Tibial artery (tissue), 4 donors: ENCODE measurements around the gene AGAP6.
"Not testable (repeated sequence)": the region's sequence is repeated elsewhere in the genome, so short reads cannot be mapped to it uniquely, and the experiment has no call there.

Experiments
- DNase-seq, 2 donors: peaks; one replicate each; pipeline ENCODE4 v3.0.0-alpha.2; 2019
- H3K27ac ChIP-seq, 2 donors: fragments of 200-600 bp; sonication (generic) in 1 of 2; 1 replicate in 1 of 2; 2 replicates in 1 of 2; pipeline ENCODE4 v1.5.1; 2018 to 2019; ENCODE audit warnings: mild to moderate bottlenecking in 1 of 2
- H3K27me3 ChIP-seq, 2 donors: fragments of 200-600 bp; sonication (generic) in 1 of 2; one replicate each; pipeline versions ENCODE4 v1.5.1 to v1.6.0; 2016 to 2019
- H3K36me3 ChIP-seq, 3 donors: fragments of 200-600 bp; sonication (generic) in 2 of 3; one replicate each; pipeline ENCODE4 v1.5.1; 2016 to 2019; ENCODE audit warnings: mild to moderate bottlenecking in 2 of 3
- H3K4me1 ChIP-seq, 4 donors: fragments of 200-600 bp; sonication (generic) in 2 of 4; 1 replicate in 3 of 4; 2 replicates in 1 of 4; pipeline ENCODE4 v1.5.1; 2016 to 2019
- H3K4me3 ChIP-seq, 2 donors: fragments of 200-600 bp; sonication (generic) in 1 of 2; 1 replicate in 1 of 2; 2 replicates in 1 of 2; pipeline ENCODE4 v1.5.1; 2018 to 2019; ENCODE audit warnings: mild to moderate bottlenecking in 2 of 2
- H3K9me3 ChIP-seq, 3 donors: fragments of 200-600 bp; sonication (generic) in 1 of 3; one replicate each; pipeline ENCODE4 v1.5.1; 2016 to 2019
- CTCF ChIP-seq, 2 experiments: fragments of 200-600 bp in 1 of 2; fragments of 450-650 bp in 1 of 2; IDR thresholded peaks; one replicate each; pipeline ENCODE4 v1.5.1; 2017 to 2019; ENCODE audit warnings: antibody characterized with exemption in 2 of 2, mild to moderate bottlenecking in 1 of 2, moderate library complexity in 1 of 2
- intact Hi-C: fragments of 100-400 bp; cut with DNase I; formaldehyde crosslinking; loops from one replicate; pipeline ENCODE4 v1.15.0; 2023; ENCODE audit warnings: low total_unique reads

Gene AGAP6

GRCh38 chr10:49995321-49995720 lies 7.1 kb downstream of the AGAP6 start:
- H3K27ac ChIP-seq, H3K27me3 ChIP-seq, intact Hi-C loops, H3K4me1 ChIP-seq, DNase-seq, H3K9me3 ChIP-seq, H3K4me3 ChIP-seq: not testable (repeated sequence)
- H3K36me3 ChIP-seq, result peaks cover 5 to 10% (median 10%) of the 10 kb centered on the region in 3 donors

- H3K4me3 ChIP-seq, DNase-seq, H3K4me1 ChIP-seq, H3K27ac ChIP-seq, H3K9me3 ChIP-seq, H3K27me3 ChIP-seq, intact Hi-C loops: not testable (repeated sequence)
- H3K36me3 ChIP-seq, result peaks cover under 1 to 11% (median 1%) of the 10 kb centered on the region in 3 donors
Observed at GRCh38 chr10:50014024-50014423, 25.8 kb downstream of the AGAP6 start.

- H3K4me3 ChIP-seq, H3K27me3 ChIP-seq, DNase-seq, H3K4me1 ChIP-seq, H3K9me3 ChIP-seq, intact Hi-C loops, H3K36me3 ChIP-seq, H3K27ac ChIP-seq: not testable (repeated sequence)
Observed at GRCh38 chr10:50015596-50016220, 27.5 kb downstream of the AGAP6 start.

- intact Hi-C loops, result not testable (repeated sequence)
Observed at GRCh38 chr10:50016926-50017325, 28.7 kb downstream of the AGAP6 start.

GRCh38 chr10:50017646-50018045 lies 29.4 kb downstream of the AGAP6 start:
- H3K27ac ChIP-seq, DNase-seq, H3K4me1 ChIP-seq, H3K36me3 ChIP-seq, H3K4me3 ChIP-seq, intact Hi-C loops, H3K9me3 ChIP-seq, H3K27me3 ChIP-seq: not testable (repeated sequence)

More at GRCh38 chr10:50016926-50017325, 28.7 kb downstream of the AGAP6 start:
- H3K27ac ChIP-seq, H3K4me1 ChIP-seq, DNase-seq, H3K27me3 ChIP-seq, H3K9me3 ChIP-seq, H3K36me3 ChIP-seq, H3K4me3 ChIP-seq: not testable (repeated sequence)

GRCh38 chr10:50019279-50019678 lies 31.1 kb downstream of the AGAP6 start:
- intact Hi-C loops, H3K4me3 ChIP-seq, DNase-seq, H3K4me1 ChIP-seq, H3K27me3 ChIP-seq, H3K36me3 ChIP-seq, H3K9me3 ChIP-seq, H3K27ac ChIP-seq: not testable (repeated sequence)

- H3K9me3 ChIP-seq, H3K27ac ChIP-seq, H3K27me3 ChIP-seq, intact Hi-C loops, H3K4me3 ChIP-seq, H3K36me3 ChIP-seq, DNase-seq, H3K4me1 ChIP-seq: not testable (repeated sequence)
Observed at GRCh38 chr10:50020451-50021024, 32.3 kb downstream of the AGAP6 start.

GRCh38 chr10:50021646-50022045 lies 33.4 kb downstream of the AGAP6 start:
- Histone ChIP-seq H3K27ac (no peak overlapping the region), H3K9me3 (no peaks in the 10 kb centered on the region), H3K4me1 (peaks cover 0 to 5% (median 2%) of the 10 kb centered on the region in 4 donors), H3K4me3 (no peak overlapping the region), H3K36me3 (no peaks in the 10 kb centered on the region), H3K27me3 (peaks cover 0 to 12% of the 10 kb centered on the region in 2 donors)
- DNase-seq, result no peak
- intact Hi-C loops, result no loop called here
- TF ChIP-seq CTCF (IDR thresholded peaks at IDR 0.05), result no peak

- H3K4me1 ChIP-seq, H3K36me3 ChIP-seq, H3K27ac ChIP-seq, intact Hi-C loops, H3K9me3 ChIP-seq, DNase-seq, H3K4me3 ChIP-seq: not testable (repeated sequence)
- peaks cover 0 to 12% of the 10 kb centered on the region in 2 donors for H3K27me3 ChIP-seq
Observed at GRCh38 chr10:50024716-50025383, 36.6 kb downstream of the AGAP6 start.
